ENCODE results near the gene GIPC2. TPM values are rescaled to one million over a fixed set of nuclear protein-coding genes. Genes with fewer than 3 reads are reported as not detected.
A peak's percentile ranks its signal among the peaks of the same experiment; 100 is the strongest.

The GIPC2 gene
- polyA plus RNA-seq, 2 of the 4 experiments (the other 2 are of a cell fraction): 0.06 TPM; not detected in 1

- TF ChIP-seq REST (IDR thresholded peaks at IDR 0.05): no peak
- no peak for TF ChIP-seq CHD2 (IDR thresholded peaks at IDR 0.05; ENCODE audit: low read length, partially characterized antibody)
- no peak for TF ChIP-seq TP53 (CRISPR knock-in tag; IDR thresholded peaks at IDR 0.05)
- no peak for TF ChIP-seq POLR2A (IDR thresholded peaks at IDR 0.05; ENCODE audit: low read length)
- TF ChIP-seq BCL3 (IDR thresholded peaks at IDR 0.05): no peak
Measured at GRCh38 chr1:78090472-78091133, 44.8 kb downstream of the GIPC2 start (continued).

GRCh38 chr1:78091215-78091813, 45.5 kb downstream of the GIPC2 start:
- POLR2A ChIA-PET: no interaction called here
- Histone ChIP-seq H3K4me2 (no peak overlapping the region), H3K4me3 (no peak overlapping the region), H3K4me1 (peaks cover 8% of the 10 kb centered on the region; the same call in 2 of the 3 replicates), H3K9me3 (no peaks in the 10 kb centered on the region), H3K27ac (no peak overlapping the region)
- DNase-seq (ENCODE audit: low read depth in 1 of 2, low spot score in 1 of 2) (no peak), FAIRE-seq (no peak), ATAC-seq (no peak)
- no peak for TF ChIP-seq FOXS1 (CRISPR knock-in tag; IDR thresholded peaks at IDR 0.05)
- TF ChIP-seq ZC3H11A (IDR thresholded peaks at IDR 0.05): no peak
- no peak for TF ChIP-seq NPAS2 (CRISPR knock-in tag; IDR thresholded peaks at IDR 0.05; ENCODE audit: borderline replicate concordance)
- no peak for TF ChIP-seq RARB (CRISPR knock-in tag; IDR thresholded peaks at IDR 0.05)
- no peak for TF ChIP-seq TP53 (CRISPR knock-in tag; IDR thresholded peaks at IDR 0.05)
- no peak for TF ChIP-seq PBX3 (IDR thresholded peaks at IDR 0.05)
- no peak for TF ChIP-seq NR3C1 (IDR thresholded peaks at IDR 0.05)
- TF ChIP-seq KDM5A (IDR thresholded peaks at IDR 0.05): no peak
- no peak for TF ChIP-seq MAX (IDR thresholded peaks at IDR 0.05)
- no peak for TF ChIP-seq CEBPB (IDR thresholded peaks at IDR 0.05)
- no peak for TF ChIP-seq BHLHE40 (IDR thresholded peaks at IDR 0.05; ENCODE audit: low read depth, low read length)
- no peak for TF ChIP-seq HOXA7 (CRISPR knock-in tag; IDR thresholded peaks at IDR 0.05)
- TF ChIP-seq JUN (IDR thresholded peaks at IDR 0.05): no peak
- TF ChIP-seq GATA3 (IDR thresholded peaks at IDR 0.05; ENCODE audit: borderline replicate concordance): no peak
- no peak for TF ChIP-seq CHD4 (IDR thresholded peaks at IDR 0.05; ENCODE audit: borderline replicate concordance)
- 91% methylated on average over 18 of the region's 18 CpGs for WGBS (ENCODE audit: missing lambda C conversion rate)
- CTCF ChIA-PET: interaction anchor here (1.7 kb wide), 1 partner anchor 13 kb away, joined by 5 read pairs; no protein-coding TSS in a partner anchor

GRCh38 chr1:78091886-78092285, 46.1 kb downstream of the GIPC2 start:
- WGBS (ENCODE audit: missing lambda C conversion rate): 56% methylated on average over 3 of the region's 3 CpGs
- DNase-seq (ENCODE audit: low read depth in 1 of 2, low spot score in 1 of 2): no peak
- H3K4me3 ChIP-seq: no peak overlapping the region
- H3K9me3 ChIP-seq: no peaks in the 10 kb centered on the region
- CTCF ChIA-PET: interaction anchor here (1.7 kb wide), 1 partner anchor 14 kb away, joined by 5 read pairs; no protein-coding TSS in a partner anchor
- peaks cover 8% of the 10 kb centered on the region; the same call in 2 of the 3 replicates for H3K4me1 ChIP-seq
- POLR2A ChIA-PET: no interaction called here
- no peak overlapping the region for H3K4me2 ChIP-seq
- no peak for FAIRE-seq
- H3K27ac ChIP-seq: peak overlapping the region in 1 of 2 experiments; percentile 38; a peak in 1 of 6 replicates
- no peak for ATAC-seq
- TF ChIP-seq RARB (CRISPR knock-in tag; IDR thresholded peaks at IDR 0.05) (no peak), TP53 (CRISPR knock-in tag; IDR thresholded peaks at IDR 0.05) (no peak), RAD21 (conservative IDR thresholded peaks at IDR 0.05 in 1 of 2, IDR thresholded peaks at IDR 0.05 in 1 of 2) (no peak), NFE2L2 (conservative IDR thresholded peaks at IDR 0.05; ENCODE audit: low read length) (no peak), CBX8 (IDR thresholded peaks at IDR 0.05) (no peak), EHF (CRISPR knock-in tag; IDR thresholded peaks at IDR 0.05) (no peak), NR3C1 (IDR thresholded peaks at IDR 0.05) (no peak), ZNF302 (CRISPR knock-in tag; IDR thresholded peaks at IDR 0.05) (no peak), PHF8 (IDR thresholded peaks at IDR 0.05; ENCODE audit: borderline replicate concordance, low read depth) (no peak), ATOH8 (CRISPR knock-in tag; IDR thresholded peaks at IDR 0.05; ENCODE audit: low read depth) (no peak), FOXS1 (CRISPR knock-in tag; IDR thresholded peaks at IDR 0.05) (no peak), CHD4 (IDR thresholded peaks at IDR 0.05; ENCODE audit: borderline replicate concordance) (no peak), CBX2 (IDR thresholded peaks at IDR 0.05; ENCODE audit: borderline replicate concordance, low read depth) (no peak), E2F6 (IDR thresholded peaks at IDR 0.05; ENCODE audit: borderline replicate concordance, low read depth) (no peak), NPAS2 (CRISPR knock-in tag; IDR thresholded peaks at IDR 0.05; ENCODE audit: borderline replicate concordance) (no peak)
